GM23248 (cell line): ENCODE data around the gene HEBP1.

Experiments used
- EZH2 ChIP-seq: fragments of 200-600 bp; sonication (generic); IDR thresholded peaks from 2 replicates; pipeline ENCODE4 v1.6.1; 2018; ENCODE audit warnings: antibody characterized with exemption, mild to moderate bottlenecking; ENCODE audit not compliant: insufficient read depth, poor library complexity, severe bottlenecking
- EZH2phosphoT487 ChIP-seq: fragments of 200-600 bp; sonication (generic); IDR thresholded peaks from 2 replicates; pipeline ENCODE4 v1.6.1; 2018; ENCODE audit warnings: antibody characterized with exemption, moderate library complexity, mild to moderate bottlenecking, low read depth; ENCODE audit not compliant: insufficient read depth

- TF ChIP-seq EZH2, result no peak
- no peak for TF ChIP-seq EZH2phosphoT487
Observed at GRCh38 chr12:12992418-12993130, 7.5 kb downstream of the HEBP1 start.
